Fibroblast of skin of back (primary cell): Measurements from ENCODE around the gene SEMA4D.

Source experiments
- DNase-seq: peaks from one replicate; pipeline ENCODE4 v3.0.0-alpha.2; 2013

The SEMA4D gene

GRCh38 chr9:89465726-89466308 lies 32.1 kb downstream of the SEMA4D start:
- DNase-seq = no peak

DNA sequence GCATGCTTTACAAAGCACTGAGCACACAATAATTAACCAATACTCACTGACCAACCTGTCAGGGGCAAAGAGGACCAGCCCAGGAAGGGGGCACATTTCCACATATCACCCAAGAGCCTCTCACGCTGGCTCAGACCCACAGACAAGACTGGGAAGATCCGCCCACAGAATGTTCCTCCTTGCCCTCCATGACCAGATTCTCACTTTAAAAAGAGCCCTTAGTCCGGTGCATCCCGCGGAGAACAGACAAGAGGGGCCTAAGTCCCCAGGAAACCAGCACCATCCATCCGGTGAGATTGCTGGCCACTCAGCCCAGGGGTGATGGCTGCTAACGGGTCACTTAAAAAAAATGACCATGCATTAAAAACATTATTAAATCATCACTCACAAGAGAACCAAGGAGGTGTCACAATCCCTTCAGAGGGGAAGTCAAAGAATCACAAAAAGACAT lies 32.9 kb downstream of the SEMA4D start:
- DNase-seq = no peak

- DNase-seq = no peak
These were observed 33.5 kb downstream of the SEMA4D start for GRCh38 chr9:89464300-89464901.

- DNase-seq = no peak
These were observed 34.9 kb downstream of the SEMA4D start for GRCh38 chr9:89462817-89463683.

DNA sequence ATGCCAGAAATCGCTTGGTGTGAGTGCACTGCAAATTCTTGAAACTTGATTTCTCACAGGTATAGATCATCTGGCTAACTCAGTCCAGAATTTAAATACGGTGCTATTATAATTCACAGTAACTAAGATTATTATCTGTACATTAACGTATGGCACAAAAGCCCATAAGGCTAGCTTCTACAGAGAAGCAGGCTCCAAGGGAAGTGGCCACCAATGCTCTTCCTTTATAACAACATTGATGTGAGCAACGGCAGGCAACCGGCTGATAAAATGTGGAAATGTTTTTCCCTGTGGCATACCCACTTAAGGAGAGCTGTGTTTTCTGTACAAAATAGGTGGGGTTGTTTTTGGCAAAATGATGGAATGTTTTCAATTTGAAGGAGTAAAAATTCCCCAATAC lies 35.7 kb downstream of the SEMA4D start:
- no peak for DNase-seq

GRCh38 chr9:89461265-89461664 lies 36.6 kb downstream of the SEMA4D start:
- peak; percentile 73 for DNase-seq

GRCh38 chr9:89460551-89460950 lies 37.4 kb downstream of the SEMA4D start:
- no peak for DNase-seq

DNA sequence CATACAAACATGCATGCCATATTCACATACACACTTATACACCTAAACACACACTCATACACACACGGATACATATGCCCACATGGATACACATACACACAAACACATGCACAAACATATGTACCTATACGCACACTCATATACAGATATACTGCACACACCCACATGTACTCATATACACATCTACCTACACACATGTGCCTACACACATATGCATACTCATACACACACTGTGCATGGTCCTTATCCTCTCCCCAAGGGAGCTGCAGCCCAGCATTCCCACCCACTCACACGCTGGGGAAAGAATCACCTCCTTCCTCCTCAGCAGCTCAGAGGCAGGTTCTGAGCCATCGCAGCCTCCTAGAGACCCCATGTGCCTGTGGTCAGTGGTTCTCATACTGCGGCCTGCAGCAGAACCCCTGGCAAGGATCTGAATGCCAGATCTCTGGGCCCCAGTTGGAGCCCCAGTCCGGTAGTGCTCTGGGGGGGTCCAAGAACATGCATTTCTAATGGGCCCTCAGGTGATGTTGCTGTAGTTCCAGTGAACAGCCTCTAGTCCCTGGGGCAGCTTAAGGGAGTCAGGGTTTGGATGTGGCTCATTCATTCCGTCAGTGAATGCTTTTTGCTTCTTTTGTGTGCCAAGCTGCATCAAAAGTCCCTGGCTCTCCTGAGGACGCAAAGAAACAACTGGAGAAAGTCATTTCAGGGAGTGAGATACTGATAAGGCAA lies 39.0 kb downstream of the SEMA4D start:
- no peak for DNase-seq

DNA sequence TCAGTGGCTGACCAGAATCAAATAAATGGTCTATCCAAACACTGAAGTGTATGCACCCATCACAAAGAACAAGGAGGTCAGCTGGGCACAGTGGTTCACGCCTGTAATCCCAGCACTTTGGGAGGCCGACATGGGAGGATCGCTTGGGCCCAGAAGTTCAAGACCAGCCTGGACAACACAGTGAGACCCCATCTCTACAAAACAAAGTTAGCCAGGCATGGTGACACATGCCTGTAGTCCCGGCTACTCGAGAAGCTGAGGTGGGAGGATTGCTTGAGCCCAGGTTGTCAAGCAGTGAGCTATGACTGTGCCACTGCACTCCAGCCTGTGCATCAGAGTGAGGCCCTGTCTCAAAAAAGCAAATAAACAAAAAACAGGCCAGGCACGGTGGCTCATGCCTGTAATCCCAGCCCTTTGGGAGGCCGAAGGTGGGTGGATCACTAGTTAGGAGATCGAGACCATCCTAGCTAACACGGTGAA lies 40.5 kb downstream of the SEMA4D start:
- DNase-seq = no peak

GRCh38 chr9:89455356-89455824 lies 42.5 kb downstream of the SEMA4D start:
- no peak for DNase-seq

- DNase-seq = no peak
These were observed 43.2 kb downstream of the SEMA4D start for GRCh38 chr9:89454498-89455355.

GRCh38 chr9:89453452-89453851 lies 44.5 kb downstream of the SEMA4D start:
- no peak for DNase-seq

DNA sequence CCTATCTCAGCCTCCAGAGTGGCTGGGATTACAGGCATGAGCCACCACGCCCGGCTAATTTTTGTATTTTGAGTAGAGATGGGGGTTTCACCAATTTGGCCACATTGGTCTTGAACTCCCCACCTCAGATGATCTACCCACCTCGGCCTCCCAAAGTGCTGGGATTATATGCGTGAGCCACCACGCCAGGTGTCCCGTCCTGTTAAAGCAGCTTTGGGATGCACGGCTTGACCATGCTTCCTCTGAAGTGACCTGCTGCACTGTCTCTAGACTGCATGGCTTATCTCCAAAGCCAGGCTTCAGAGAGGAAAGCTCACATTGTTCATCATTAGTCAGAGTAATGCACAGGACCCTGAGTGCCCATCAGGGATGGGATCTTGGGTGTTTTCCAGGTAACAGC lies 45.4 kb downstream of the SEMA4D start:
- no peak for DNase-seq

DNA sequence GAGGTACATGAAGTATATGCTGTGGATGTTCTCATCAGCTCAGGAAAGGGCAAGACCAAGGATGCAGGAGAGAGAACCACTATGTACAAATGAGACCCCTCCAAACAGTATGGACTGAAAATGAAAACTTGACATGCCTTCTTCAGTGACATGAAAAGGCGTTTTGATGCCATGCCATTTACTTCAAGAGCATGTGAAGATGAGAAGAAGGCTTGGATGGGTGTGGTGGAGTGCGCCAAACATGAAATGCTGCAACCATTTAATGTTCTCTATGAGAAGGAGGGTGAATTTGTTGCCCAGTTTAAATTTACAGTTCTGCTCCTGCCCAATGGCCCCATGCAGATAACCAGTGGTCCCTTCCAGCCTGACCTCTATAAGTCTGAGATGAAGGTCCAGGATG lies 47.7 kb downstream of the SEMA4D start:
- no peak for DNase-seq

DNA sequence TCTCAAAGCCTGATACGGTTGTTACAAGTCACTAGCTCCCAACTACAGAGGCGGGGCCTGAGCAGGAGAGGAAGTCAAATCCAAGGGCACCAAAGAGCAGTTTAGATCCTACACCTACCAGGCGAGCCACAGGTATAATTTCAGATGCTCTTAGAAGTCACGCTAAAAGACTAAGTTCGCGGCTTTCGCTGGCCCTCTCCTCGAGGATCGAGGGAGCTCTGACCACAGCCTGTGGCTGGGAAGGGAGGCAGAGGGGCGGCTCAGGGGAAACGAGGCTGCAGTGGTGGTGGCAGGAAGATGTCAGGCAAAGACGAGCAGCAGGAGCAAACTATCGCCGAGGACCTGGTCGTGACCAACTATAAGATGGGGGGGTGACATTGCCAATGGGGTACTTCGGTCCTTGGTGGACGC lies 48.6 kb downstream of the SEMA4D start:
- DNase-seq = no peak

DNA sequence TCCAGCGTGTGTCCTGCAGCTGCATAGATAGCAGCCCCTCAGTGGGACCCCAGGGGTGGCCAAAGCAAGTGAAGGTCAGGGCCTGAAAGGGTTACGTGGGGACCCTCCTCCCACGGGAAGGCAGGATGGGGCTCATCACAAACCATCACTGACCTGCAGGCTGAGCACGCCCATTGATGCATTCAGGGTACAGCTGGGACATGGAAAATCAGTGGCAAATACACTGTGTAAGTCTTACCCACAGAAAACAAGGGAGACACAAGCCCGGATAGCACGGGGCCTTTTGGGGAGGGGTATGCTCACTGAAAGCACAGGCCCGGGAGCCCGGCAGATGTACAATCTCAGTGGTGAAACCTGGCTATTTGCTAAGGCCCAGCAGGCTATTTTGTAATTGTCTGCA lies 49.1 kb downstream of the SEMA4D start:
- DNase-seq = no peak

DNA sequence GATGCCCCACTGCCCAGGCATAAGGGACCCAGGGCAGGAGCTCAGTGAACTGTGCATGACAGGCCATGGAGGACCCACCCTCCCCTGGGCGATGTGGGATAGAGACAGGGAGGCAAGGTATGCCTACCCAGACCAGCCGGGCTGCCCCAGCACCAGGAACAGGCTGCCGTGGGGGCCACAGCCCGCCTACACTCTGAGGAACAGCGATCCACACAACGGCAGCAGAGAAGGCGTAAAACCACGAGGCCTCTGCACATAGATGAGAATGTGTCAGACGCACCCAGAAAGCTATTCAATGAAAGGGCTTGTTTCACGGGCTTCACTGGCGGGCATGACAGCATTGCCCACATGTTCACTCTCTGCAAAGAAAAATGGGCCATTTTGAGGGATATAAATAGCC lies 49.5 kb downstream of the SEMA4D start:
- DNase-seq = no peak

DNA sequence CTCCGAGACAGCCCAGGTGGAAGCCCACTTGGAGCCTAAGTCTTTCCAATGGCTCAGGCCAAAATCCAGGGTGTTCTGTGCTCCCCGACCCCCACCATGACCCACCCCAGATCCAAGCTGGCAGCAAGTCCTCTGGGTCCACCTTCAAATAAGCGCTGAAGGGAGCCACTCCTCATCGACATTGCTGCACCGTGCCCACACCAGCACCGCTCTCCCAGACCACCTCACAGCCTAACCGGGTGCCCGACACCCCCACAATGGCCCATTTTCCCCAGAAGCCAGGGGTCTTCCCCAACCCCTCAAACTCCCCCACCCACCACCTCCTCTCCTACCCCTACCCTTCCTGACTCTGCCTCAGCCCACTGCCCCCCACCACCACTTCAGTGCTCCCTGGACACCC lies 50.5 kb downstream of the SEMA4D start:
- DNase-seq = no peak

DNA sequence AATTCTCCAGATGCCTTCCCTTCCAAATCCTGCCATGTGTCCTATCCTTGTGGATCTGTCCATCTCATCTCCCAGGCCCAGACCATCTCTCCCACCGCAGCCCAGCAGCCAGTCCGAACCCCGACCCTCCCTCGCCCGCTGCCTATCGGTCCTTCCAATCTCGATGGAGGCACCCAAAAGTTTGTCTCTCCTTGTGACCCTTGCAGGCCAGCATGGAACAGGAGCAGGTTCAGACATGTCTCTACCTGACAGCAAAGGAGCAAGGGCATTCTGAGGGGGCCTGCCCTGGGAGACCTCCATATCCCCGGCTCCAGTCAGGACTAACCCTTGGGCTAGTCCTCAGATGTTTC lies 51.0 kb downstream of the SEMA4D start:
- no peak for DNase-seq

GRCh38 chr9:89446261-89446960 lies 51.5 kb downstream of the SEMA4D start:
- DNase-seq = no peak

DNA sequence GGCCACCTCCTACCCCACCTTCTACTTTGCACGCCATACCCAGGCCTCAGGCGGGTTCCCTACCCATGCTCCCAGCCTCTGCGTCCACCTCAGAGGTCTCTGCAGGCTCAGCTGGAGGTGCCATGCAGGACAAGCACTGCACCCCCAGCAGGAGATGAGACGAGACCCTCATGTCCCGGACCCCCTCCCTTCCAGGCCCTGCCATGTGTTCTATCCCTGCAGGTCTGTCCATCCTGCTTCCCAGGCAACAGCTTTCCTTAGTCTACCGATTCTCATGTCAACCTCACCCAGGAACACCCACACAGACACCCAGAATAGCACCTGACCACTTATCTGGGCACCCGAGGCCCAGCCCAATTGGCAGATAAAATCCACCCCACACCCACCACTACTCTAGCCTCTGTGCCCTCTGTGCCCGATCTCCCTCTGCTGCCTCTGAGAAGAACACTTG lies 52.1 kb downstream of the SEMA4D start:
- no peak for DNase-seq
